Osteoblast (primary cell): Measurements from ENCODE around the gene ATF3. TPM values are rescaled to one million over a fixed set of nuclear protein-coding genes. Genes with fewer than 3 reads are reported as not detected.
A peak's percentile ranks its signal among the peaks of the same experiment; 100 is the strongest.

ENCODE experiments used
- DNase-seq: peaks from one replicate; pipeline ENCODE4 v3.0.0; 2011; ENCODE audit warnings: low spot score, mixed read lengths; ENCODE audit not compliant: insufficient read length; ENCODE audit errors: missing footprints
- H2AFZ ChIP-seq: 2 replicates; pipeline ENCODE4 v1.6.0; 2011; ENCODE audit warnings: mild to moderate bottlenecking, low read length
- H3K27ac ChIP-seq: 2 replicates; pipeline ENCODE4 v1.5.1; 2011; ENCODE audit warnings: mild to moderate bottlenecking, low read depth, low read length, moderate library complexity
- H3K27me3 ChIP-seq: 2 replicates; pipeline ENCODE4 v1.6.0; 2012; ENCODE audit warnings: mild to moderate bottlenecking, control low read depth, inconsistent platforms, low read length, moderate library complexity; ENCODE audit not compliant: insufficient read depth
- H3K36me3 ChIP-seq: 2 replicates; pipeline ENCODE4 v1.5.1; 2011; ENCODE audit warnings: mild to moderate bottlenecking, low read length, control low read depth, moderate library complexity; ENCODE audit not compliant: insufficient read depth
- H3K4me1 ChIP-seq: 2 replicates; pipeline ENCODE4 v1.5.1; 2011; ENCODE audit warnings: mild to moderate bottlenecking, low read length, control low read depth, moderate library complexity; ENCODE audit not compliant: insufficient read depth
- H3K4me2 ChIP-seq: 2 replicates; pipeline ENCODE4 v1.6.0; 2011; ENCODE audit warnings: mild to moderate bottlenecking, low read length; ENCODE audit not compliant: insufficient read depth
- H3K4me3 ChIP-seq: fragments of 200-600 bp; sonication (generic); 3 replicates; pipeline ENCODE4 v1.5.1; 2012; ENCODE audit warnings: mild to moderate bottlenecking, low read length, inconsistent platforms; ENCODE audit not compliant: insufficient read depth
- H3K79me2 ChIP-seq: 2 replicates; pipeline ENCODE4 v1.6.0; 2012; ENCODE audit warnings: mild to moderate bottlenecking, low read length, control low read depth, inconsistent platforms; ENCODE audit not compliant: insufficient read depth
- H3K9me3 ChIP-seq: 2 replicates; pipeline ENCODE4 v1.5.1; 2011; ENCODE audit warnings: low read depth, low read length, control low read depth
- H4K20me1 ChIP-seq: 2 replicates; pipeline ENCODE4 v1.6.0; 2012; ENCODE audit warnings: mild to moderate bottlenecking, low read length, control low read depth; ENCODE audit not compliant: insufficient read depth
- total RNA-seq: library from RNA; depleted of rRNA; stranded (reverse); fragments of >200 nt; gene quantifications from 2 replicates; pipeline ENCODE4 v1.2.3, GENCODE V29; 2012
- TF ChIP-seq, protein P1 (sequence below): IDR thresholded peaks from 2 replicates; pipeline ENCODE4 v1.5.1; 2011; ENCODE audit warnings: mild to moderate bottlenecking, low read depth, low read length, moderate library complexity; ENCODE audit errors: extremely low read depth

The ATF3 gene
- total RNA-seq, 1 donor: 3.6 TPM

- Histone ChIP-seq H3K4me2 (peak overlapping the region; percentile 64), H2AFZ (no peak overlapping the region), H4K20me1 (no peaks in the 10 kb centered on the region), H3K4me3 (no peak overlapping the region), H3K36me3 (no peaks in the 10 kb centered on the region), H3K9me3 (no peaks in the 10 kb centered on the region), H3K4me1 (peaks cover 15% of the 10 kb centered on the region), H3K27ac (peak overlapping the region; percentile 60), H3K79me2 (no peaks in the 10 kb centered on the region), H3K27me3 (peaks cover 54% of the 10 kb centered on the region)
- DNase-seq: no peak
- TF ChIP-seq, protein P1, sequence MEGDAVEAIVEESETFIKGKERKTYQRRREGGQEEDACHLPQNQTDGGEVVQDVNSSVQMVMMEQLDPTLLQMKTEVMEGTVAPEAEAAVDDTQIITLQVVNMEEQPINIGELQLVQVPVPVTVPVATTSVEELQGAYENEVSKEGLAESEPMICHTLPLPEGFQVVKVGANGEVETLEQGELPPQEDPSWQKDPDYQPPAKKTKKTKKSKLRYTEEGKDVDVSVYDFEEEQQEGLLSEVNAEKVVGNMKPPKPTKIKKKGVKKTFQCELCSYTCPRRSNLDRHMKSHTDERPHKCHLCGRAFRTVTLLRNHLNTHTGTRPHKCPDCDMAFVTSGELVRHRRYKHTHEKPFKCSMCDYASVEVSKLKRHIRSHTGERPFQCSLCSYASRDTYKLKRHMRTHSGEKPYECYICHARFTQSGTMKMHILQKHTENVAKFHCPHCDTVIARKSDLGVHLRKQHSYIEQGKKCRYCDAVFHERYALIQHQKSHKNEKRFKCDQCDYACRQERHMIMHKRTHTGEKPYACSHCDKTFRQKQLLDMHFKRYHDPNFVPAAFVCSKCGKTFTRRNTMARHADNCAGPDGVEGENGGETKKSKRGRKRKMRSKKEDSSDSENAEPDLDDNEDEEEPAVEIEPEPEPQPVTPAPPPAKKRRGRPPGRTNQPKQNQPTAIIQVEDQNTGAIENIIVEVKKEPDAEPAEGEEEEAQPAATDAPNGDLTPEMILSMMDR: no peak
These were observed 21.3 kb upstream of the ATF3 start for GRCh38 chr1:212587016-212587887.

DNA sequence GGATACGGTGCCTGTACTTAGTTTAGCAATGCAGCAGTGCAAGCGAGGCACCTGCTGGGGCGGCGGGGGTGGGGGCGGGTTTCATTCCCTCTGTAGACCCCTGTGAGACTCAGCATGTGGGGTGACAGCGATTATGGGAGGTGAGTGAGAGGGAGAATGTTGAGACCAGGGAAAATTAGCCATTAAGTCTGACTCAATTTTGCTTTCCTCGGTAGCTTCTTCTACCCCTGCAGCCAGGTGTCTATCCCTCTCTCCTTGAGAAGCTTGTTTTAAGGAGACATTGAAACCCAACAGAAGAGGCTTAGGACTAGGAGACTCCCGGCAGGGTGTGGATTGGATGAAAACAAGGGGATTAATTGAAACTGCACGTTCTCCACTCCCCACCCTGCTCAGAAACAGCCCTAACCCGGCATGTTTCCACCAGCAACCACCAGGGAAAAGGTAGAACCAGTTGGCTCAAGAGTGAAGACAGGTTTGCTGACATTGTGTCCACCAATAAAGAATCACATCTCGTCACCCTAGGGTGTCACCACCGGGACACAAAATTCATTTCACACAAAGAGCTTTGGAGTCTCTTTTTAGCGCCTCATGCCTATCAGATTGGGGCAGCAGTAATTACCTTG, 20.6 kb upstream of the ATF3 start:
- Histone ChIP-seq H2AFZ (no peak overlapping the region), H3K4me1 (peaks cover 15% of the 10 kb centered on the region), H3K27ac (peak overlapping the region; percentile 36), H3K36me3 (no peaks in the 10 kb centered on the region), H3K27me3 (peaks cover 55% of the 10 kb centered on the region), H3K79me2 (no peaks in the 10 kb centered on the region), H3K4me2 (peak overlapping the region; percentile 64), H3K4me3 (no peak overlapping the region), H4K20me1 (no peaks in the 10 kb centered on the region), H3K9me3 (no peaks in the 10 kb centered on the region)
- DNase-seq: no peak
- TF ChIP-seq, protein P1: no peak

DNA sequence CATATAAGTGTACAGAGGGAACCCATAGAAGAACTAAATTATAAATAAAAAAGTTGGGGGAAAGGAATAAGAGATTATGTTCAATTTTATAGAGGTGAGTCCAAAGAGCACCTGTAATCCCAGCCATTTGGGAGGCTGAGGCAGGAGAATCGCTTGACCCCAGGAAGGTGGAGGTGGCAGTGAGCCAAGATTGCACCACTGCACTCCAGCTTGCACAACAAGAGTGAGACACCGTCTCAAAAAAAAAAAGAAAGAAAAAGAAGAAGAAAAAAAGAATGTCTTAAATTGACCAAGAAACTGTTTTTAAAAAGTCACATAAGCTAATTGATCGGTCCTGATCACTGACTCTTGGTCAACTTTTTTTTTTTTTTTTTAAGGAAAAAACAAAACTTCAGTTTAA, 19.1 kb upstream of the ATF3 start:
- Histone ChIP-seq H2AFZ (no peak overlapping the region), H4K20me1 (no peaks in the 10 kb centered on the region), H3K27ac (no peak overlapping the region), H3K27me3 (peaks cover 48% of the 10 kb centered on the region), H3K36me3 (no peaks in the 10 kb centered on the region), H3K4me1 (peaks cover 15% of the 10 kb centered on the region), H3K4me3 (no peak overlapping the region), H3K9me3 (no peaks in the 10 kb centered on the region), H3K4me2 (no peak overlapping the region), H3K79me2 (no peaks in the 10 kb centered on the region)
- TF ChIP-seq, protein P1: no peak
- DNase-seq: no peak

- no peak overlapping the region for H3K4me3 ChIP-seq
- TF ChIP-seq, protein P1: no peak
- H3K36me3 ChIP-seq: no peaks in the 10 kb centered on the region
- H3K27ac ChIP-seq: no peak overlapping the region
- H3K9me3 ChIP-seq: no peaks in the 10 kb centered on the region
- peaks cover 19% of the 10 kb centered on the region for H3K4me1 ChIP-seq
- no peak for DNase-seq
- H3K27me3 ChIP-seq: peaks cover 38% of the 10 kb centered on the region
- H3K4me2 ChIP-seq: no peak overlapping the region
- no peak overlapping the region for H2AFZ ChIP-seq
- H3K79me2 ChIP-seq: no peaks in the 10 kb centered on the region
- H4K20me1 ChIP-seq: no peaks in the 10 kb centered on the region
These were observed 16.6 kb upstream of the ATF3 start for GRCh38 chr1:212591922-212592321.
